CD4-positive, alpha-beta T cell (primary cell): ENCODE results near the gene GHRHR. TPM values are rescaled to one million over a fixed set of nuclear protein-coding genes. Genes with fewer than 3 reads are reported as not detected.

Experiments
- ATAC-seq: fragments of 200-7000 bp; cut with Tn5 transposase; one replicate; pipeline ENCODE4 v1.10.0; 2022; ENCODE audit warnings: mild to moderate bottlenecking; ENCODE audit not compliant: poor library complexity
- CTCF ChIA-PET: fragments of 350-600 bp; sonication (Branson Sonifier 250); formaldehyde crosslinking; loops from one replicate; lab custom pipeline; 2021; ENCODE audit warnings: antibody characterized with exemption, inconsistent platforms; lab: Charles Lee
- POLR2A ChIA-PET: fragments of 350-600 bp; sonication (Branson Sonifier 250); formaldehyde crosslinking; loops from one replicate; lab custom pipeline; 2021; ENCODE audit warnings: antibody characterized with exemption, inconsistent platforms; lab: Charles Lee
- DNase-seq, 14 experiments: peaks; one replicate each; pipeline ENCODE4 v3.0.0-alpha.2; 2013 to 2020; ENCODE audit warnings: mixed read lengths in 2 of 14
- H3K27ac ChIP-seq, 2 donors: one replicate each; pipeline versions ENCODE4 v1.5.1 to v1.7.0; 2013; ENCODE audit warnings: low read length in 2 of 2, low read depth in 1 of 2, mild to moderate bottlenecking in 1 of 2
- H3K27me3 ChIP-seq, 2 experiments: 1 replicate in 1 of 2; 2 replicates in 1 of 2; pipeline versions ENCODE4 v1.6.1 to v1.7.0; 2013; ENCODE audit warnings: low read length in 2 of 2, control low read depth in 1 of 2, mild to moderate bottlenecking in 1 of 2, moderate library complexity in 1 of 2; ENCODE audit not compliant: insufficient read depth in 2 of 2, control insufficient read depth in 1 of 2
- H3K36me3 ChIP-seq: one replicate; pipeline ENCODE4 v1.6.1; 2013; ENCODE audit warnings: low read length, control low read depth; ENCODE audit not compliant: insufficient read depth
- H3K4me1 ChIP-seq: one replicate; pipeline ENCODE4 v1.6.1; 2013; ENCODE audit warnings: low read length, control low read depth; ENCODE audit not compliant: insufficient read depth
- H3K4me3 ChIP-seq: one replicate; pipeline ENCODE4 v1.5.1; 2013; ENCODE audit warnings: mild to moderate bottlenecking, low read length, moderate library complexity
- H3K9me3 ChIP-seq, 2 experiments: 1 replicate in 1 of 2; 2 replicates in 1 of 2; pipeline versions ENCODE4 v1.6.1 to v1.7.0; 2013; ENCODE audit warnings: low read length in 2 of 2, mild to moderate bottlenecking in 2 of 2, control low read depth in 1 of 2, moderate library complexity in 1 of 2; ENCODE audit not compliant: control insufficient read depth in 1 of 2, insufficient read depth in 1 of 2
- H3K27ac Mint-ChIP-seq: one replicate; pipeline ENCODE4 v1.8.0; 2020; ENCODE audit warnings: mixed read lengths
- H3K27me3 Mint-ChIP-seq: one replicate; pipeline ENCODE4 v1.8.0; 2021; ENCODE audit warnings: mixed read lengths
- H3K36me3 Mint-ChIP-seq: one replicate; pipeline ENCODE4 v1.8.0; 2021; ENCODE audit warnings: low read depth, mixed read lengths
- H3K4me1 Mint-ChIP-seq: one replicate; pipeline ENCODE4 v1.8.0; 2021; ENCODE audit warnings: low read depth, mixed read lengths
- H3K4me3 Mint-ChIP-seq: one replicate; pipeline ENCODE4 v1.8.0; 2020; ENCODE audit warnings: mild to moderate bottlenecking, mixed read lengths
- H3K9me3 Mint-ChIP-seq: one replicate; pipeline ENCODE4 v1.8.0; 2020; ENCODE audit warnings: mixed read lengths
- CTCF ChIP-seq: fragments of 200-600 bp; IDR thresholded peaks from one replicate; pipeline ENCODE4 v1.8.0; 2022; ENCODE audit warnings: antibody characterized with exemption, mild to moderate bottlenecking
- intact Hi-C, 2 experiments: fragments of 100-400 bp; cut with DNase I in 1 of 2; cut with micrococcal nuclease in 1 of 2; formaldehyde crosslinking; loops; one replicate each; pipeline versions ENCODE4 v1.15.1 to v1.9.0; 2023 to 2025; cut with DNase I, micrococcal nuclease
- total RNA-seq, 174 experiments: library from RNA in 2 of 174; stranded (reverse) in 2 of 174; gene quantifications; one replicate each; pipeline ENCODE4 v1.2.3 and lab custom pipeline; 2021 to 2026

Gene GHRHR
- total RNA-seq, 2 experiments from 2014 or later: not detected

- no peaks in the 10 kb centered on the region for H3K36me3 ChIP-seq
- no peak overlapping the region for H3K27ac ChIP-seq
- POLR2A ChIA-PET: no interaction called here
- CTCF ChIA-PET: no interaction called here
- intact Hi-C loops: no loop called here
- Mint-ChIP-seq H3K36me3 (no peaks in the 10 kb centered on the region), H3K27me3 (peaks cover 14% of the 10 kb centered on the region), H3K27ac (no peak overlapping the region), H3K4me1 (no peaks in the 10 kb centered on the region), H3K4me3 (no peak overlapping the region), H3K9me3 (no peaks in the 10 kb centered on the region)
- ATAC-seq (no peak), DNase-seq (no peak)
- TF ChIP-seq CTCF: no peak
- peaks cover 0 to 6% of the 10 kb centered on the region in 2 experiments for H3K9me3 ChIP-seq
- H3K4me3 ChIP-seq: no peak overlapping the region
- no peaks in the 10 kb centered on the region for H3K4me1 ChIP-seq
- peaks cover 0 to 4% of the 10 kb centered on the region in 2 experiments for H3K27me3 ChIP-seq
These were observed 2.1 kb downstream of the GHRHR start for GRCh38 chr7:30965883-30966282.

DNA sequence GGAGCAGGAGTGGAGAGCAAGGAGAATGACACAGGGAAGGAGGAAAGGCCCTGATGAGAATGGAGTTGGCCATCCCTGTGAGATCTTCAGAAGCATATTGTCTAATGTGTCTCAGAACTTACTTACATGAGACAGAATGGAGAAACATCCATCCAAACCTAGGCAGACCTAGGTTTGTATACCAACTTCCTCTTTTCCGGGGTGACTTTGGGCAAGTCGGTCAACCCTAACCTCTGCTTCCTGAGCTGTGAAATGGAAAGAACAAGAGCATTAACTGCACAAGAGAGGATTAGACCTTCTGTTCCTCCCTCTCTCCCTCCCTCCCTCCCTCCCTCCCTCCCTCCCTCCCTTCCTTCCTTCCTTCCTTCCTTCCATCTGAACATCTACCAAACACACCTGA is 4.5 kb downstream of the GHRHR start:
- H3K27me3 Mint-ChIP-seq: peaks cover 30% of the 10 kb centered on the region
- no peak overlapping the region for H3K27ac Mint-ChIP-seq
- intact Hi-C loops: no loop called here
- DNase-seq: no peak
- peaks cover 0 to 6% of the 10 kb centered on the region in 2 experiments for H3K9me3 ChIP-seq
- H3K4me1 Mint-ChIP-seq: no peaks in the 10 kb centered on the region
- H3K27me3 ChIP-seq: peaks cover 0 to 3% of the 10 kb centered on the region in 2 experiments
- CTCF ChIA-PET: no interaction called here
- ATAC-seq: no peak
- POLR2A ChIA-PET: no interaction called here
- no peak for TF ChIP-seq CTCF
- H3K27ac ChIP-seq: no peak overlapping the region
- H3K36me3 Mint-ChIP-seq: no peaks in the 10 kb centered on the region
- no peaks in the 10 kb centered on the region for H3K4me1 ChIP-seq
- no peaks in the 10 kb centered on the region for H3K9me3 Mint-ChIP-seq
- no peak overlapping the region for H3K4me3 Mint-ChIP-seq
- no peak overlapping the region for H3K4me3 ChIP-seq
- H3K36me3 ChIP-seq: no peaks in the 10 kb centered on the region

GRCh38 chr7:30968747-30969603 is 5.2 kb downstream of the GHRHR start:
- Mint-ChIP-seq H3K4me1 (no peaks in the 10 kb centered on the region), H3K4me3 (no peak overlapping the region), H3K27me3 (peaks cover 31% of the 10 kb centered on the region), H3K27ac (no peak overlapping the region), H3K9me3 (no peaks in the 10 kb centered on the region), H3K36me3 (no peaks in the 10 kb centered on the region)
- CTCF ChIA-PET: no interaction called here
- intact Hi-C loops: no loop called here
- no peak overlapping the region for H3K27ac ChIP-seq
- TF ChIP-seq CTCF: no peak
- H3K9me3 ChIP-seq: peaks cover 0 to 3% of the 10 kb centered on the region in 2 experiments
- H3K4me3 ChIP-seq: no peak overlapping the region
- no peaks in the 10 kb centered on the region for H3K27me3 ChIP-seq
- no peaks in the 10 kb centered on the region for H3K4me1 ChIP-seq
- ATAC-seq: no peak
- DNase-seq: no peak
- POLR2A ChIA-PET: no interaction called here
- no peaks in the 10 kb centered on the region for H3K36me3 ChIP-seq
